GM08714 (cell line): ENCODE results near the gene MAN2B2.
"Not testable (repeated sequence)": the region's sequence is repeated elsewhere in the genome, so short reads cannot be mapped to it uniquely, and the experiment has no call there.

ENCODE experiments used
- H3K4me3 ChIP-seq: fragments of 200-500 bp; sonication (Bioruptor generic); 2 replicates; pipeline ENCODE4 v1.5.1; 2014; ENCODE audit warnings: mild to moderate bottlenecking, low read length, inconsistent platforms
- ZNF274 ChIP-seq: IDR thresholded peaks from 2 replicates; pipeline ENCODE4 v1.6.1; 2012; ENCODE audit warnings: mild to moderate bottlenecking, low read depth, low read length

MAN2B2 gene

GRCh38 chr4:6657242-6658208, 82.5 kb downstream of the MAN2B2 start:
- no peak for TF ChIP-seq ZNF274
- H3K4me3 ChIP-seq = no peak overlapping the region

DNA sequence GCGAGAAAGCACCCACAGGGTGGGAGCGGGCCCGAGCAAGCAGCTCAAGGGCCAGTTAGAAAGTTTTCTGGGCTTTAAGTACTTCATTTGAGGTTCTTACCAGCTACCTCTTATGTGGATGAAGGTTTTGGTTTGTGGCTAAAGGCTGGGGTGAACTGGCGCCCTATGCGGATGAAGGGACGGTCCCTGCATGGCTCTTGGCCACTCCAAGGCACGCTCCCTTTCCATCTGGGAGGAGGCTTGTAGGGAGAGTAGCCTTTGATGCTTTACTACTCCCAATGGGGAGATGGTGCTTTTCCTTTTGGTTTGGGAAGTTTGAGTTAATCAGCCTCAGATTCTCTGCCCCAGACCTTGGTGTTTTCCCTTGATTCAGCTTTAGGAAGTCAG, 83.2 kb downstream of the MAN2B2 start:
- no peak for TF ChIP-seq ZNF274
- no peak overlapping the region for H3K4me3 ChIP-seq

DNA sequence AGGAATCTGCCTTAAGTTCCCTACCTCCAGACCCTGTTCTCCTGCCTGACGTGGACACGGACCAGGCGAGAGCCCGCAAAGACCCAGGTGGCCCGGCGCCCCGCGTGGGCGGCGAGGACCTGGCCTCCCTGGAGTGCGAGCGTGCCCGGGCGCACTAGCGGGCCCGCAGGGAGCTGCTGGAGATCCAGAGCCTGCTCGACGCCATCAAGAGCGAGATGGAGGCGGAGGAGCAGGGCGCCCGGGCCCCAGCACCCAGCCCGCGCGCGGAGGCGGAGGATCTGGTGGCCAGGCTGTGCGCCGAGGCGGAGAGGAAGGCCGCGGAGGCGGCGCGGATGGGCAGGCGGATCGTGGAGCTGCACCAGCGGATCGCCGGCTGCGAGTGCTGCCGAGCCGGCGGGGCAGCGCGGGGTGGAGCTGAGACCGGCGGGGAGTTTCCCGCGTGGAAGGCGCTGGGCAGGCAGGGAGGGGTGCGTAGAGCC, 83.6 kb downstream of the MAN2B2 start:
- peak overlapping the region; percentile 6; the same call in 1 of the 2 replicates for H3K4me3 ChIP-seq
- no peak for TF ChIP-seq ZNF274

GRCh38 chr4:6659897-6660296, 84.9 kb downstream of the MAN2B2 start:
- TF ChIP-seq ZNF274 = no peak

GRCh38 chr4:6660430-6660829, 85.4 kb downstream of the MAN2B2 start:
- TF ChIP-seq ZNF274 = no peak
- no peak overlapping the region for H3K4me3 ChIP-seq

More at GRCh38 chr4:6659897-6660296, 84.9 kb downstream of the MAN2B2 start:
- no peak overlapping the region for H3K4me3 ChIP-seq

DNA sequence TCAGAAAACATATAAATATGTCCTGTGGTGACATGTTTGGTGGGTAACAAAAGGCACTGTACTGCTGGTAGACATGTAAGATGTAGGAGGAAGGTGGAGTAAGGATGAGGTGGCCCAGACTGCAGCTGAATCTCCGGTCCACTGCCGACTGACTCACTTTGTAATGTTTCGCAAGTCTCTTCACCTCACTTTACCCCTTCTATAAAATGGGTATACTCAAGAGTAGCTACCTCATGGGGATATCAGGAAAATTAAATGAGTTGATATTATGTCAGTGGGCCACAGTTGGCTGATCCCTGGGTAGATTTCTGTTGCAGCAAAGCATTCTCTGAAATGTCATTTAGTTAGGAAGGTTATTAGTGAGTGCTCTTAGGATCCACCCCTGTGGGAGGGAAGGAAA, 87.6 kb downstream of the MAN2B2 start:
- TF ChIP-seq ZNF274 = no peak

GRCh38 chr4:6663596-6664393, 88.8 kb downstream of the MAN2B2 start:
- TF ChIP-seq ZNF274 = no peak
- no peak overlapping the region; the same call in 1 of the 2 replicates for H3K4me3 ChIP-seq

More for the DNA sequence above, 87.6 kb downstream of the MAN2B2 start:
- H3K4me3 ChIP-seq = no peak overlapping the region

DNA sequence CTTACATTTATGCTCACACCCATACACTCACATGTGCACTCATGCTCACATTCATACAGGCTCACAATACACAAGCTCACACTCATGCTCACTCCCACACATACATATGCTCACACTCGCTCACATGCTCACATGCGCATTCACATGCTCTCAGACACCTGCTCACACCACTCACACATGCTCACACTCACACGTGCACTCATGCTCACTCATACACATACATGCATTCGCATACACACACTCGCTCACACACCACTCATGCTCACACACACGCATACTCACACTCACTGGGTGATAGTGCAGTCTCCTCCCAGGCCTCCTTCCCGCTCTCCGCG, 90.3 kb downstream of the MAN2B2 start:
- H3K4me3 ChIP-seq = no peak overlapping the region
- TF ChIP-seq ZNF274 = no peak

DNA sequence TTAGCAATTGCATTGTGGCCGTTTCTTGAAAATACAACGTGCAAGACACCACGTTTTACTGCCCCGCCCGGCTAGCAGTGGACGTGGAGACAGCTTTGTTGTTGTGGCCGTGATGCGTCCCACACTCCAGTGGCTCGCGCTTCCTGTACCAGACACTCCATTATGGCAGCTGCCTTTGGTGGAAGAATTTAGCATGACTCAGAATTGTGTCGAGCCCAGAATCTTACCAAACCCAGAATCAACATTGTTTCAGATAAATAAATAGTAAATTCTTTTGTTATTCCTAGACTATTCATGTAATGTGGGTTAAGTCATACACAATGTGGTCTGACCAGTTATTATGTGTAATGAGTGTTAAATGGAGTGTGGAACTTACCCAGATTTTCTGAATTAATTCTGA, 93.4 kb downstream of the MAN2B2 start:
- no peak overlapping the region for H3K4me3 ChIP-seq
- TF ChIP-seq ZNF274 = no peak

DNA sequence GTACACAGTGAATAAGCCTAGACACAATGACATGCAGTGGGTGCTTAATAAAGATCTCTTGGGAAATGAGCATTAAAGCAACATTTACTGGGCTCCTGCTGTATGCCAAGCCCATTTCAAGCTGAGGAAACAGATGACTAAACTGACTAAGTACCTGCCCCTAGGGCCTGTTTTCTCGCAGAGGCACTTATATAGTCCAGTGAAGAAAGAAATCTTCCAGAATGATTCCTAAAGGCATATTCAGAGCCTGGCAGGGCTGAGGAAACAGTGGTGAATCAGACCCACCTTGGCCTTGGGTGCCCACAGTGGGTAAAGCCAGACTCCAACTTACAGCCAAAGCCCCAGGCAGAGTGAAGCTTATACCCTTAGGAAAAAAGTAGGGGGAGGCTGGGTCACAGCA, 96.7 kb downstream of the MAN2B2 start:
- no peak for TF ChIP-seq ZNF274

DNA sequence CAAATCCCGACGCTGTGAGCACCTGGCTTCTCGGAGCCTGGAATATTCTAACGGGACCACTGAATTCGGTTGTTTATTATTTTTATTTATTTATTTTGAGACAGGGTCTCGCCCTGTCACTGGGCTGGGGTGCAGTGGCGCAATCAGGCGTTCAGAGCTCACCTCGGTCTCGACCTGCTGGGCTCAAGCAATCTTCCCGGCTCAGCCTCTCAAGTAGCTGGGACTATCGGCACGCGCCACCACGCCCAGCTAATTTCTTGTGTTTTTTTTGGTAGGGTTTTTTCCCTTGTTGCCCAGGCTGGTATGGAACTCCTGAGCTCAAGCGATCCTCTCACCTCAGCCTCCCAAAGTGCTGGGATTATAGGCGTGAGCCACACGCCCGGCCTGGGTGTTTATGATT, 97.1 kb downstream of the MAN2B2 start:
- no peak for TF ChIP-seq ZNF274
- H3K4me3 ChIP-seq = no peak overlapping the region

More for the DNA sequence above, 96.7 kb downstream of the MAN2B2 start:
- H3K4me3 ChIP-seq = no peak overlapping the region

DNA sequence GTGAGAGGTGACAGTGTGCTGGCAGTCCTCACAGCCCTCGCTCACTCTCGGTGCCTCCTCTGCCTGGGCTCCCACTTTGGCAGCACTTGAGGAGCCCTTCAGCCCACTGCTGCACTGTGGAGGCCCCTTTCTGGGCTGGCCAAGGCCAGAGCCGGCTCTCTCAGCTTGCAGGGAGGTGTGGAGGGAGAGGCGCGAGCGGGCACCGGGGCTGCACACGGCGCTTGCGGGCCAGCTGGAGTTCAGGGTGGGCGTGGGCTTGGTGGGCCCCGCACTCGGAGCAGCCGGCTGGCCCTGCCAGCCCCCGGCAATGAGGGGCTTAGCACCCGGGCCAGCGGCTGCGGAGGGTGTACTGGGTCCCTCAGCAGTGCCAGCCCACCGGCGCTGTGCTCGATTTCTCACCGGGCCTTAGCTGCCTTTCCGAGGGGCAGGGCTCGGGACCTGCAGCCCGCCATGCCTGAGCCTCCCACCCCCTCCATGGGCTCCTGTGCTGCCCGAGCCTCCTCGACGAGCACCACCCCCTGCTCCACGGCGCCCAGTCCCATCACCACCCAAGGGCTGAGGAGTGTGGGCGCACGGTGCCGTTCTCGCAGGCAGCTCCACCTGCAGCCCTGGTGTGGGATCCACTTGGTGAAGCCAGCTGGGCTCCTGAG, 97.7 kb downstream of the MAN2B2 start:
- H3K4me3 ChIP-seq = not testable (repeated sequence)
